HG02943 (cell line): Measurements from ENCODE around the gene METTL24.

ENCODE experiments used
- ATAC-seq: cut with Tn5 transposase; IDR thresholded peaks from one replicate; pipeline ENCODE4 v1.9.1; 2021; ENCODE audit warnings: mild to moderate bottlenecking, low read depth, moderate library complexity; ENCODE audit not compliant: unreplicated experiment

The METTL24 gene, protein sequence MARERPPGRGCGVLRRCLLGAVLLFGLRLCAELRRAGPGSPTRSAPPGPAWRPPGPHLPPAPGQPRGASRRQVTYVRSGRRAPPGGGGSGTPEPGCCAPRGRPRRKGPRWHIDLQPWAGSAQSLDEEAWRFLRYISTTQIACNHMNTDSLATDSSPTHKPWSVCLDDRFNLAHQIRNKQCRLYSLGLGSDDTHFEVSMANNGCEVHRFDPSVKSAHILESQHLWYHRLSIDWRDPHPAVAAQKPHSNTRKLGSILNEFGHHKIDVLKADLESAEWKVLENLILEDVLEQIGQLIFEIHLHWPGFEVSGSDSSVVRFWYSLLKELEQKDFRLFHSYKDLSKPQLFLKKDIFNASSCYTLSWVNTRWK

DNA sequence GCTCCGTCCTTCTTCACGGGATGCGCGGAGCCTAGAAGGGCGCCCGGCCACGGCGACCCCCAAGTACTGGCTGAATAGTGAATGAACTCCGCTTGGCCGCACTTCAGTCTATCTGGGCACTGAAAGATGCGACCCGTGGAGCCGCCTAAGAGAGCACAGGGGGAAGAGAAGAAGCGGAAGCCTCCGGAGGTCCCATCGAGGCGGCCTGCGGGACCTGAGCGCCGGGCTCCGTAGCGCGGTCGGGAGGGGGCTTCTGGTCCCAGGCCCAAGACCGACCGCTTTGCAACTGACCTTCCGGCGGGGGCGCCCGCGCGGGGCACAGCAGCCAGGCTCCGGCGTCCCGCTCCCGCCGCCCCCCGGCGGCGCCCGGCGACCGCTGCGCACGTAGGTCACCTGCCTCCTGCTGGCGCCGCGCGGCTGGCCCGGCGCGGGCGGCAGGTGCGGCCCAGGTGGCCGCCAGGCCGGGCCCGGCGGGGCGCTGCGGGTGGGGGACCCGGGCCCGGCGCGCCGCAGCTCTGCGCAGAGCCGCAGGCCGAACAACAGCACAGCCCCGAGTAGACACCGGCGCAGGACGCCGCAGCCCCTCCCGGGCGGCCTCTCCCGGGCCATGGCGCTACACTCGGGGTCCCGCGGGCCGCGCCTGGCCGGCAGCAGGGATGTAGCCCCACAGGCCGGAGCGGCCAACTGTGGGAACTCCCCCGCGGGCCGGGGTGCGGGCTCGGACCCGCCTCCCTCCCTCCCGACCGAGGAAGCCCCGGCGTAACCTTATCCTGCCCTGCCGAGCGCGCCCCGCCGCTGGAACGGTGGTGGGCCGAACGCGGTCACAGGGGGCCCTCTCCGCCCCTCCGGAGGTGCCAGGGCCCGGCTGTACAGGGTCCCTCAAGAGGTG lies at the start of gene METTL24:
Gene METTL24 (minus strand): TSS at position 686 of the 889 bp plus-strand sequence. CDS start 77 bp downstream, at position 609.
- ATAC-seq, result no peak

DNA sequence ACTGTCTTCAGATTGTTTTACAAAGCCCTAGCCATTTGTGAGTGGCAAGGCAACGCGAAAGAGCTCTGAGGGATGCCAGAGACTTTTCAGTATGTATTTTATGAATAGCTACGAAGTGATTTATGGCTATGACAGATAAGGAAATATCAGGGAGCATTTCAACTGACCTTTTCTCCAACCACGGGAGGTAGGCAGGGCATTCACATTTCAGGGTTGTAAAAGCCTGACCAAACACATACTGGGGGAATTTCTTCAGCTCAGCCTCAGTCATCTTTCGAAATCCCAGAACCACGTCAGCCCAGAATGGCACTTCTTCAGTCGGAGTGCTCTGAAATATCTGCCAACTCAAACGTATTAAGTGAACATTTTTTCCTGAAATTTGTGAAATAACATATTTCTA lies 46.5 kb upstream of the METTL24 start:
- ATAC-seq, result no peak

DNA sequence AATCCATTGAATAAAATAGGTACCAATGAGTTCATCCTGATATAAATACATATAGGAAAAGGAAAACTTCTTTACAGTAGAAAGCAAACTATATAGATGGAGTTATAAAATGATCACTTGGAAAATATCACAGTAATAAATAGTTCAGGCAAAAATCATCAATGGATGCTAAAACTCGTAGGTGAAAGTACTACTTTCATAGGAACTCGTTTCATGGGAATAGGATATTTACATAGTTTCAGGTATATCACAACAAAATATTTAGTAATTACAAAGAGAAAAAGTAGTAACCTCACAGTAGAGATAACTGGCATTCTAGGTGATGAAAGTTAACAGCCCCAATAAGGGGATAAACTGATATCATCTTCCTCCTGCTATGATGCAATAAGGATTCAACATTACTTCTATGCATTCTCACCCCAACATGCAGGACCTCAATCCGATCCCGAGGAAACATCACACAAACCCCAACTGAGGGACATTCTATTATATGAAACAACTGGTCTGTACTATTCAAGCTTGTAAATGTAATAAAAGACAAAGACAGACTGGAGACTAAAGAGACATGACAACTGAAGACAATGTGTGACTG lies 43.5 kb upstream of the METTL24 start:
- ATAC-seq, result no peak

DNA sequence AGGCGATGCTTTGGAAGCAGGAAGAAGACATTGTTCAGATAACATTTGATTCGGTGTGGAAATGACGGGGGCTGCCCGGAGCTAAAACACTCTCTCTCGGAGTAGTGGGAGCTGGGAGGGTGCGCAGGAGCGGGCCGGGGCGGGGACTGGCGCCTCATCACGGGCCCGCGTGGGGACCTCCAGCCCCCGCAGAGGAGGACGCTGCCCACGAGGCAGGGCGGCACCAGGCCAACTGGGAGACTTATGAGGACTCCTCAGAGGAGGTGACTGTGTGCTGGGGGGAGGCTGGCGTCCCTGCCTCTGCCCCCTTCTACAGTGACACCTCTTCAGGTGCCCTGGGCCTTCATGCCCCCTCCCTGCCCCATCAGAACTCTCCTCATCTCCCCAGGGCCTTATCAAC lies 42.1 kb upstream of the METTL24 start:
- ATAC-seq, result no peak

DNA sequence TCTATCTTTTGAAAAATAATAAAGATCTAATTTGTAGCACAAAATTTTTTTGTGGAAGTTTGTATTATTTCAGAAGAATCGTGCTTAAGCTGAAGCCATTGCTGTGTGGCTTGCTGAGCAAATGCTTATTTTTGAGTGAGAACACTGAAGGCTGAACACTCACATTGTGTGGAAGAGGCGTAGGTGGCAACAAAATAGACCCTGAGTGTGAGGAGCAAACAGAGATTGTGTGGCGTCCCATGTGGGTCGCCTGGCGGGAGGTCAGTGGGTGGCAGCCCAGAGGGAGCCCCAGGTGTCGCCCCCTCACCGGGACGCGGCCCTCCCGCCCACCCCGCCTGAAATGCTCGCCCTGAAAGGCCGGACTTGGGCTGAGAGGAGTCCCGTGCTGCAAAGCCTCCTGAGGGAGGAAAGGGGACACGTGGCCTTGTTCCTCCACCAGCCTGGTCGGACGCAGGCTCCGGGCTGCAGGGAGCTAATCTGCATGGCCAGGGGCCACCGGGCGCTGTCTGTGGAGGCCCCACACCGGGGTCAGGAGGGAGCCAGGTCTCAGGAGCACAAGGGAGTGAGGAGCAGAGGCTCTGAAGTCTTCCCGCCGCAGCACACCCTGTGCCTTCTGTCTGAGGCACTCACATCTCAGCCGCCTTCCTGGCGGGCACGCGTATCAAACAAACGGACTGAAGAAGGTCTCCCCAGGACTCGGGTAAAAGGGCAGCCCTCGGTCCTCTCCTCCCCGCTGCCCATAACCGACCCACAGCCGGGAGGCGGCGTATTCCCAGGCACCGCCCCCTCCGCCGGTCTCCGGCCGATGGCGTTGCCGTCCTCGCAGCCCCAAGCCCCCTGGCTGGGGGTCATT lies 41.3 kb upstream of the METTL24 start:
- no peak for ATAC-seq

GRCh38 chr6:110398778-110399177 lies 40.6 kb upstream of the METTL24 start:
- no peak for ATAC-seq

DNA sequence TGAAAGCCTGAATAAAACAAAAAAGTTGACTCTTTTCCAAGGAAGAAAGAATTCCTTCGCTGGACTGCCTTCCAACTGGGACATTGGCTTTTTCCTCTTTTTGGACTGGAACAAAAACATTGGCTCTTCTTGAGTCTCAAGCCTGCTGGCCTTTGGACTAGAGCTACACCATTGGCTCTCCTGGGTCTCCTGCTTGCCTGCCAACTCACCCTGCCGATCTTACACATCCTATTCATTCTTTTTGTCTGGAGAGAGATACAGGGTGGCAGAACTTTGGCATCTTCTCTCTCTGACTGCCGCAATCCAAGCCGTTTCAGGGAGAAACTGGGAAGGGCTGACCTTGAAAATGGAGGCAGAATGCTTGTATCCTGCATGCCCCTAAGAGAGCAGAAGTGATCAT lies 37.1 kb upstream of the METTL24 start:
- ATAC-seq, result no peak

- ATAC-seq, result no peak
These were observed 36.3 kb upstream of the METTL24 start for GRCh38 chr6:110394409-110394808.

- ATAC-seq, result no peak
These were observed 34.6 kb upstream of the METTL24 start for GRCh38 chr6:110392727-110393126.

DNA sequence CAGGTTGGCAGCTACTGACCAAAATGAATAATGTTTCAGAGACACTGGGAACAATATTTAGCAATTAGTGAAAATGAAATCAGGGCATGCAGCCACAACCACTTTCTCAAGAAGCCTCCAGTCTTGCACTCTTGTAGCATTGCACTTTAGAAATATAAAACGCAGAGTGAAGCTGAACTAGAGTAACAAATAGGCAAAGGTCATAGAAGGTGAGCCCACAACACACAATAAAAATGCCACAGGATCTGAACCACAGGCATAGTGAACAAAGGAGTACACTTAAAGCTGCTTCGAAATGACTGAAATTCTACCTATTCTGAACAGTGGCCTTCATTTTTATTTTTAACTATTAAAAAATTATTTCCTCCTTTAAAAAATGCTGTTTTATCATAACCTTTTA lies 32.3 kb upstream of the METTL24 start:
- no peak for ATAC-seq

DNA sequence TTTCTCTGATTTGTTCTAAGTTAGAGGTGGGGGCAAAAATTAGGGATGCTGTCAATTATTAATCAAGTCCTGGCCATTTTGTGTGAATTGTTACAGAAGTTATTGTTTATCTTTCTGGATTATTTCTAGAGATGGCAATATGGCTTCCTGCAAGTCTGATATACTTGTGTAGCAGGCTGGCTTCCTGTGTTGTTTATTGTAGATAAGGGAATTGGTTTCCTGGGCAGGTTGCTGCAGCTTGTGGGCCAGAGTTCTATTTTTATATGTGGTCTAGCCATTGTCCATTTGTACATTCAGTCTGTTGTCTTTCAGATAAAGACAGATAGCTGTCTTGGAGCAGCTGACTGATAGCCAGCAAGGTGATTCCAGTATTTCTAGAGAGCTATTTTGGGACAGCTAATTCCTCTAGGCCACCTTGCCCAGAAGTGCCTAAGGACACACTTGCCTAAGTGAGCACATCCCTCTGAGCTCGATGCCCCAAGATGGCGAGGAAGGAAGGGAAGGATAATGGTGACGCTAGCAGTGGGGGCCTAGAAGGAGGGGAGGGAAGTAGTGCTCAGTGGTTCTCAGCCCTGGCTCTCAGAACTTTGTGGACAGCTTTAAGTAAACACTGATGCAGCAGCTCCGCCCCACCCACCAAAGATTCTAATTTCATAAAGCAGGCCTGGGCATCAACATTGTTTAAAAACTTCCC lies 31.7 kb upstream of the METTL24 start:
- no peak for ATAC-seq

DNA sequence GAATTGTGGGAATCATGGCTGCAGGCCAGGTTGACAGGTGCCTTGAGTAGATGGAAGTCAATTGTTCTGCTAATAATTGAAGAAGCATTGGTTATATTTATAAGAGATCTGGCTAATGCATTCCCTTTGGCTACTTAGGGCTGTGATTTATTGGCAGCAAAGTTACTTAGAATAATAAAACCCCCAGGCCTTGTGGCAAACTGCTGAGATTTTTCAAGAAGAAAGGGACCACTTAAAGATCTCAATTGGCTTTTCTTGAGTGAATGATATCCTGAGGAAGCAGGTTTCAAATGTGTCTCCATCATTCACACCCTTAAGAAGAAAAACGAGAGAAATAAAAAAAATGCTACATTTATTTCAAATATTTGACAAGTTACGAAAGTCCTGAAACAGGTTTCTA lies 29.8 kb upstream of the METTL24 start:
- ATAC-seq, result no peak

- no peak for ATAC-seq
These were observed 27.3 kb upstream of the METTL24 start for GRCh38 chr6:110385458-110385863.

GRCh38 chr6:110378552-110378951 lies 20.4 kb upstream of the METTL24 start:
- no peak for ATAC-seq

DNA sequence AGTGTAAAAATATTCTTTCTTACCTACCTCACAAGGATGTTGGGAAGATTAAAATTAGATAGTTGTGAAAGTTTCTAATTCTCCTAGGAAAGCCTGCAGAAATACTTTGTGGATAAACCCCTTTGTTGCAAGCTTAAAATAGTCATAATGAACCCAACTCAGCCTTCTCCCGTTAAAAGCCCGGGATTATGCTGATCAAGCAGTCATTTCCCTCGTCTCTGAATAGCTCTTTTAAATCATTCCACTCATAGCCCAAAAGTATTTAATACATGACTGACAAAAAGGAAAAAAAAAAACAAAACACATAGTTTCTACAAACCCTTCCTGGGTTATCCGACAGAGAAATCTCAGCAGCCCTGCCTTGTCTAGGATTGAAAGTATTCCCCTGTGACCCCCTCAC lies 10.9 kb upstream of the METTL24 start:
- ATAC-seq, result no peak

DNA sequence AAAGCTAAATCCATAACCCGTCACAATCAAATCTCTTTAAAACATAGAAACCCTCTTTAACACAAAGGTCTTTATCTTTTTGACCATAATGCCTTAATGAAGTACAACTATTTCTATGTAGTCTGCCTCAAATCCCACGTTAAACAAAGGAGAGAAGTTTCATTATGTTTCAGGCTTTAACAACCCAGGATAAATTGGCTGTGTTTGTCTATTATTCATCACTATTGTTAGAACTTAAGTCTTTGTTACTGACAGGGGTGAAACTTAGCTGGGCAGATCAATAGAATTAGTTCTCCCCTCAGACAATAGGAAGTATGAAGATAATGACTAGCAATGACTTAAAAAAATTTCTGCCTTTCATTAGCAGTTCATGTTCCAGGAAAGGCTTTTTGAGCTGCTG lies 10.1 kb upstream of the METTL24 start:
- ATAC-seq, result no peak

DNA sequence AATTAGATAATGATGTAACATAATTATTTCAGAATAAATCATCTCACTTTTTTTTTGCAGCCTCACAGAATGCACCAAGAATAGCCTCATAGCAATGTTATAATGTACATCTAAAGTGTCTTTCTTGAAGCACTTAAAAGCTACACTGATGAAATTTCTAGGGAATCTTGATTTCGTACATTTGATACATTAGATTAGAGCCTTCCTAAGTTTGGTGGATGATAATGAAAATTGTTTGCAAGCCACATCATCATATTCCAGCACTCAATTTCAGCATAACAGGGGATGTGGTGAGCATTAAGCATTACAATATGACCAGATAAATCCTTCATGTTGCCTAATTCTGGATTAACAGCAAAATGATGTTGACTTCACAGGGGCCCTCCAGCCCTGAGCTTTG lies 9.7 kb upstream of the METTL24 start:
- no peak for ATAC-seq

- ATAC-seq, result no peak
These were observed 8.8 kb upstream of the METTL24 start for GRCh38 chr6:110366975-110367374.

DNA sequence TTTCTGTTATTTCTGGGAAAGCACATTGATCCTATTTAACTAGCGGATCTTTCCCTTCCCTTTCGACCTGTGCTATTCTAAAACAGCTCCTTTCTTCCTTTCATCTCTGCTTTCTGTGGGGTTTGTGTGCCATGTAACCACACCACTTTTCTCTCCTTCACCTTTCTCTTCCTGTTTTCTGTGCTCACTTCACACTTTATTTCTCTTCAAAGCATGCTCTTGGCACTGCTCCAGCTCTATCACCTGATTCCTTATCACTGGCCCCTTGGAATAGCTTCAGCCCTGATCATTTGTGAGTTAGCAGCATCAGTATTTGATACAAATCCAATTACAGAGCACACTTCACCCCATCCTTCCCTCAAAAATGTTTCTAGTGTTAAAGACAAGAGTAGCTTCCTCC lies 8.1 kb upstream of the METTL24 start:
- no peak for ATAC-seq
